K562 (cell line): ENCODE results near the gene DCLK2.

Source experiments
- CREB1 ChIP-seq, 2 experiments: sonication (generic) in 1 of 2; formaldehyde crosslinking in 1 of 2; IDR thresholded peaks; 2 replicates each; pipeline versions ENCODE4 v1.6.1 to v1.8.0; 2012 to 2022; ENCODE audit warnings: inconsistent platforms in 1 of 2, mild to moderate bottlenecking in 1 of 2, missing genetic modification reagents in 1 of 2, moderate library complexity in 1 of 2
- MAFK ChIP-seq: IDR thresholded peaks from 2 replicates; pipeline ENCODE4 v1.6.1; 2011; ENCODE audit warnings: low read length, improper control_type of control experiment
- PHF8 ChIP-seq: fragments of 200-600 bp; sonication (generic); IDR thresholded peaks from 2 replicates; pipeline ENCODE4 v1.6.1; 2012; ENCODE audit warnings: mixed run types, mild to moderate bottlenecking, inconsistent platforms, low read length, moderate library complexity, borderline replicate concordance
- POLR2A ChIP-seq: fragments of 450-650 bp; conservative IDR thresholded peaks from 2 replicates; pipeline ENCODE4 v1.6.1; 2016
- SIN3A ChIP-seq, 2 experiments: fragments of 150-350 bp in 1 of 2; IDR thresholded peaks; 2 replicates each; pipeline ENCODE4 v1.6.1; 2011 to 2016; ENCODE audit warnings: borderline replicate concordance in 2 of 2, low read depth in 2 of 2, low read length in 2 of 2, mild to moderate bottlenecking in 2 of 2, moderate library complexity in 2 of 2; ENCODE audit not compliant: control insufficient read depth in 1 of 2
- ZNF232 ChIP-seq: sonication (generic); formaldehyde crosslinking; IDR thresholded peaks from 2 replicates; pipeline ENCODE4 v1.8.0; 2022; ENCODE audit warnings: mild to moderate bottlenecking, missing genetic modification reagents

- no peak for TF ChIP-seq POLR2A
- no peak for TF ChIP-seq CREB1 (IDR thresholded peaks at IDR 0.05)
- no peak for TF ChIP-seq CREB1 (CRISPR knock-in tag; IDR thresholded peaks at IDR 0.05)
- no peak for TF ChIP-seq MAFK
- TF ChIP-seq SIN3A (IDR thresholded peaks at IDR 0.05; ENCODE audit: borderline replicate concordance in 2 of 2, control insufficient read depth in 1 of 2, low read depth in 2 of 2, low read length in 2 of 2) = no peak
- no peak for TF ChIP-seq PHF8
- TF ChIP-seq ZNF232 = no peak
These were observed 41.2 kb downstream of the DCLK2 start for GRCh38 chr4:150119492-150119891.
